Endodermal cell (in vitro differentiated cells): ENCODE results near the gene KANK3. TPM values are rescaled to one million over a fixed set of nuclear protein-coding genes. Genes with fewer than 3 reads are reported as not detected.
"Not testable (repeated sequence)": the region's sequence is repeated elsewhere in the genome, so short reads cannot be mapped to it uniquely, and the experiment has no call there.

ENCODE experiments used
- DNase-seq: peaks from one replicate; pipeline ENCODE4 v3.0.0-alpha.2; 2017
- H3K27ac ChIP-seq: 2 replicates; pipeline ENCODE4 v1.5.1; 2013; ENCODE audit warnings: mild to moderate bottlenecking, low read depth, low read length, moderate library complexity
- H3K27me3 ChIP-seq: 2 replicates; pipeline ENCODE4 v1.6.1; 2013; ENCODE audit warnings: mild to moderate bottlenecking, low read length, moderate library complexity; ENCODE audit not compliant: insufficient read depth, control insufficient read depth, poor library complexity, severe bottlenecking
- H3K36me3 ChIP-seq: 2 replicates; pipeline ENCODE4 v1.7.0; 2013; ENCODE audit warnings: mild to moderate bottlenecking, low read length, moderate library complexity; ENCODE audit not compliant: control insufficient read depth, insufficient read depth
- H3K4me1 ChIP-seq: one replicate; pipeline ENCODE4 v1.7.0; 2013; ENCODE audit warnings: low read length; ENCODE audit not compliant: control insufficient read depth, insufficient read depth
- H3K4me3 ChIP-seq: 2 replicates; pipeline ENCODE4 v1.5.1; 2013; ENCODE audit warnings: mild to moderate bottlenecking, low read length, moderate library complexity
- H3K9ac ChIP-seq: 2 replicates; pipeline ENCODE4 v1.6.1; 2013; ENCODE audit warnings: mild to moderate bottlenecking, low read length, moderate library complexity; ENCODE audit not compliant: poor library complexity, severe bottlenecking; ENCODE audit errors: extremely low read depth
- H3K9me3 ChIP-seq: 2 replicates; pipeline ENCODE4 v1.6.1; 2013; ENCODE audit warnings: mild to moderate bottlenecking, low read length, moderate library complexity; ENCODE audit not compliant: control insufficient read depth
- H3K27ac Mint-ChIP-seq: 2 replicates; pipeline ENCODE4 v1.8.0; 2020; ENCODE audit warnings: mixed read lengths
- H3K27me3 Mint-ChIP-seq: 2 replicates; pipeline ENCODE4 v1.8.0; 2021; ENCODE audit warnings: mild to moderate bottlenecking, mixed read lengths; ENCODE audit not compliant: insufficient read depth
- H3K36me3 Mint-ChIP-seq: 2 replicates; pipeline ENCODE4 v1.8.0; 2020; ENCODE audit warnings: low read depth, mixed read lengths
- H3K4me1 Mint-ChIP-seq: 2 replicates; pipeline ENCODE4 v1.8.0; 2020; ENCODE audit warnings: mixed read lengths
- H3K4me3 Mint-ChIP-seq: 2 replicates; pipeline ENCODE4 v1.8.0; 2020; ENCODE audit warnings: mild to moderate bottlenecking, moderate library complexity, mixed read lengths
- H3K9me3 Mint-ChIP-seq: 2 replicates; pipeline ENCODE4 v1.8.0; 2020; ENCODE audit warnings: mild to moderate bottlenecking, mixed read lengths
- WGBS, 2 experiments: methylation state at CpG; one replicate each; pipeline versions ENCODE4 v1.1.5 to v1.1.7; 2013; ENCODE audit warnings: missing lambda C conversion rate in 2 of 2, mixed read lengths in 1 of 2; ENCODE audit not compliant: insufficient coverage in 1 of 2, insufficient read length in 1 of 2; 5-methylcytosine and 5-hydroxymethylcytosine counted together
- total RNA-seq, 2 donors: library from RNA; stranded (reverse); fragmentation: NEBNext Ultra II Directional in 1 of 2; extraction: Animal tissue kit (Norgen Biotek cat#: 25700) in 1 of 2; gene quantifications; 2 replicates in 1 of 2; 3 replicates in 1 of 2; pipeline ENCODE4 v1.2.1, GENCODE V29; 2021
- TF ChIP-seq, protein P1 (sequence below): fragments of 200-600 bp; sonication (generic); conservative IDR thresholded peaks from 2 replicates; pipeline ENCODE4 v1.5.0; 2021; ENCODE audit warnings: antibody characterized with exemption, mild to moderate bottlenecking

KANK3 gene
- total RNA-seq, 2 donors from 2014 or later, result 2.3 to 2.6 TPM

DNA sequence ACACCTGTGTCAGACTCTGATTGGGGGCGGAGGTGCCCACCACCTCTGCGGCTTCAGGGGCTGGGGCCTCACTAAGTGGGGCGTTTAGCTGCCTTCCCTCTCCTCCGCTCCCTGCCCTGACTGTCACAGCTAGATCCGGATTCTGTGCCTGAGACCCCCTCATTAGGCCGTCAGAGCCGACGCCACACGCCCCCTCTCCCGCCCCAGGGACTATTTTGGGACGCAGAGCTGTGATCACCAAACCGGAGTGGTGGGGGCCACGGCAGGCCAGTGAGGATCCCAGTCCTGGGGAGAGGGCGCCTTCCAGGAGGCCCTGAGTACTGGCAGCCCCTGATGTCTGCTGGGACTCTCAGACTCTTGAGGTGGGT, 762 bp downstream of the KANK3 start:
- no peak overlapping the region for H3K27ac ChIP-seq
- H3K27me3 ChIP-seq, result peaks cover 20% of the 10 kb centered on the region
- peak; percentile 66 for DNase-seq
- Mint-ChIP-seq H3K9me3 (no peaks in the 10 kb centered on the region), H3K4me3 (peak overlapping the region; percentile 56), H3K36me3 (no peaks in the 10 kb centered on the region), H3K27me3 (peaks cover 42% of the 10 kb centered on the region), H3K27ac (no peak overlapping the region), H3K4me1 (peaks cover 4% of the 10 kb centered on the region)
- 47 to 57% methylated on average over 4 to 14 of the region's 14 CpGs for WGBS, 2 experiments
- no peak overlapping the region for H3K9ac ChIP-seq
- no peaks in the 10 kb centered on the region for H3K4me1 ChIP-seq
- TF ChIP-seq, protein P1, sequence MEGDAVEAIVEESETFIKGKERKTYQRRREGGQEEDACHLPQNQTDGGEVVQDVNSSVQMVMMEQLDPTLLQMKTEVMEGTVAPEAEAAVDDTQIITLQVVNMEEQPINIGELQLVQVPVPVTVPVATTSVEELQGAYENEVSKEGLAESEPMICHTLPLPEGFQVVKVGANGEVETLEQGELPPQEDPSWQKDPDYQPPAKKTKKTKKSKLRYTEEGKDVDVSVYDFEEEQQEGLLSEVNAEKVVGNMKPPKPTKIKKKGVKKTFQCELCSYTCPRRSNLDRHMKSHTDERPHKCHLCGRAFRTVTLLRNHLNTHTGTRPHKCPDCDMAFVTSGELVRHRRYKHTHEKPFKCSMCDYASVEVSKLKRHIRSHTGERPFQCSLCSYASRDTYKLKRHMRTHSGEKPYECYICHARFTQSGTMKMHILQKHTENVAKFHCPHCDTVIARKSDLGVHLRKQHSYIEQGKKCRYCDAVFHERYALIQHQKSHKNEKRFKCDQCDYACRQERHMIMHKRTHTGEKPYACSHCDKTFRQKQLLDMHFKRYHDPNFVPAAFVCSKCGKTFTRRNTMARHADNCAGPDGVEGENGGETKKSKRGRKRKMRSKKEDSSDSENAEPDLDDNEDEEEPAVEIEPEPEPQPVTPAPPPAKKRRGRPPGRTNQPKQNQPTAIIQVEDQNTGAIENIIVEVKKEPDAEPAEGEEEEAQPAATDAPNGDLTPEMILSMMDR, result no peak
- H3K36me3 ChIP-seq, result no peaks in the 10 kb centered on the region
- no peak overlapping the region for H3K4me3 ChIP-seq
- no peaks in the 10 kb centered on the region for H3K9me3 ChIP-seq

DNA sequence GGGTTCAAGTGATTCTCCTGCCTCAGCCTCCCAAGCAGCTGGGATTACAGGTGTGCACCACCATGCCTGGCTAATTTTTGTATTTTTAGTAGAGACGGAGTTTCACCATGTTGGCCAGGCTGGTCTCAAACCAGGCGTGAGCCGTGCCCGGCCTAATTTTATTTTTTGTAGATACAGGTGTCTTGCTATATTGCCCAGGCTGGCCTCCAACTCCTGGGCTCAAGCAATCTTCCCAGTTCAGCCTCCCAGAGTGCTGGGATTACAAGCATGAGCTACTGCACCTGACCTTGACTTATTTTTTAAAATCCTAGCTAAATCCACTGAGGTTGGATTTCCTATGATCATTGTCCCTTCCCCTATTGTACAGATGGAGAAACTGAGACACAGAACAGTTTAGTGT, 1.6 kb downstream of the KANK3 start:
- H3K27me3 ChIP-seq, result peaks cover 23% of the 10 kb centered on the region
- not testable (repeated sequence) for H3K9me3 Mint-ChIP-seq, H3K27ac ChIP-seq, H3K4me3 Mint-ChIP-seq, H3K9me3 ChIP-seq, H3K27ac Mint-ChIP-seq, H3K4me1 ChIP-seq, H3K4me3 ChIP-seq, H3K9ac ChIP-seq, H3K36me3 Mint-ChIP-seq, H3K36me3 ChIP-seq, H3K4me1 Mint-ChIP-seq
- peak; percentile 26 for DNase-seq
- 85 to 89% methylated on average over 4 of the region's 4 CpGs for WGBS, 2 experiments
- H3K27me3 Mint-ChIP-seq, result peaks cover 50% of the 10 kb centered on the region

DNA sequence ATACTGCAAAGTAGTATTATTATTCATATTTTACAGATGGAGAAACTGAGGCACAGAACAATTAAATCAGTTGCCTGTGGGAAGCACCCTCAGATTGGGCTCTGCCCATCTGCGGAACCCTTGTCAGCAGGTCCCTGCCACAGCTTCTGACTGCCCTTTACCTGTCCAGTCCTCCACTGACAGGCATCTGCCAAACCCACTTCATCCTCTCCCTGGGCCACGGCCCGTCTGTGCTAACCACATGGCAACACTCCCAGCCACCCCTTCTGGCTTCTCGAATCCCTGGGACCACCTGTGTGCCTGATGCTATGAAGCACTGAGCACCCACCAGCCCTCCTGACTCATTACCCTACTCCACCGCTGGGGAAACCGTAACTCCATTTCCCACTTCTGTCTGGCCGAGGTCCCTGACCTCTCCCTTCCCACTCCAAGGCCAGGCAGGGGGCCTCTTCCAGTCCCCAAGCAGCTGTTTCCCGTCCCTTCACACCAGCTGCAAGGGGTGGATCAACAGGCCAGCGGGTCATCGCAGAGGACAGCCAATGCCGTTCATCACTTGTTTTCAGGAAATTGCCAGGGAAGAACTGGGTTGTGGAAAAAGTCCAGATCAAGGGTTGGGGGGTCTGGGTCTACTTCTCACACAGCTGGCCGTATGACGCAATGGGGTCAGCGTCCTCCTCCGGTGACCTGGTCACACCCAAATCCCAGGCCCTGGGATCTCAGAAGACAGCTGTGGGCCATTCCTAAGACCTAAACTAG, 2.5 kb downstream of the KANK3 start:
- Mint-ChIP-seq H3K9me3 (no peaks in the 10 kb centered on the region), H3K27me3 (peaks cover 60% of the 10 kb centered on the region), H3K27ac (no peak overlapping the region), H3K36me3 (no peaks in the 10 kb centered on the region), H3K4me3 (no peak overlapping the region), H3K4me1 (peaks cover 4% of the 10 kb centered on the region)
- H3K4me1 ChIP-seq, result no peaks in the 10 kb centered on the region
- WGBS, 2 experiments, result 57 to 71% methylated on average over 15 of the region's 15 CpGs
- no peak overlapping the region for H3K9ac ChIP-seq
- no peaks in the 10 kb centered on the region for H3K36me3 ChIP-seq
- no peak overlapping the region for H3K27ac ChIP-seq
- H3K27me3 ChIP-seq, result peaks cover 33% of the 10 kb centered on the region
- no peak overlapping the region for H3K4me3 ChIP-seq
- peak; percentile 82 for DNase-seq
- no peaks in the 10 kb centered on the region for H3K9me3 ChIP-seq
- TF ChIP-seq, protein P1, result peak; percentile 58

DNA sequence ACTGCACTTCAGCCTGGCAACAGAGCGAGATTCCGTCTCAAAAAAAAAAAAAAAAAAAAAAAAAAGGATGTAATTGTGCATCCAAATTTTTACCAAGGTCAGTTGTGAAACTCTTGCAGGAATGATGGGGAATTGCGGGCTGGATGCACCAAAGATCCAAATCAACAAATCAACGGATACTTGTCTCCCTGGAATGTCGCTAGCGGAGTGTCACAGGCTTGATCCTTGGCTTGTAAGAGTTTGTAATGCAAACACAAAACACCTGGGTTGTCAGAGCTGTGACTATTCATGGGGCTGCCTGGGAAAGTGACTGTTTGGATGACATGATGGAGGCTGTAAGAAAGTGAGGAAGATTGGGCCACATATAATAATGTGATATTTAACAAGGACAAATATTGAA, 4.2 kb downstream of the KANK3 start:
- H3K4me3 Mint-ChIP-seq, result no peak overlapping the region
- H3K36me3 Mint-ChIP-seq, result no peaks in the 10 kb centered on the region
- peaks cover 58% of the 10 kb centered on the region for H3K27me3 Mint-ChIP-seq
- Histone ChIP-seq H3K4me1 (no peaks in the 10 kb centered on the region), H3K4me3 (no peak overlapping the region), H3K27me3 (peaks cover 47% of the 10 kb centered on the region), H3K9me3 (no peaks in the 10 kb centered on the region), H3K27ac (no peak overlapping the region), H3K9ac (no peak overlapping the region), H3K36me3 (no peaks in the 10 kb centered on the region)
- 71 to 75% methylated on average over 4 to 6 of the region's 6 CpGs for WGBS, 2 experiments
- H3K27ac Mint-ChIP-seq, result no peak overlapping the region
- TF ChIP-seq, protein P1, result no peak
- DNase-seq, result peak; percentile 74
- no peaks in the 10 kb centered on the region for H3K9me3 Mint-ChIP-seq
- peaks cover 5% of the 10 kb centered on the region for H3K4me1 Mint-ChIP-seq
